Caco-2 (cell line): ENCODE measurements around the gene FOLR3. TPM values are rescaled to one million over a fixed set of nuclear protein-coding genes. Genes with fewer than 3 reads are reported as not detected.

Experiments used
- BruUV-seq: library from RNA; stranded (reverse); fragments of 400-500 nt; replicated peaks from 2 replicates; lab custom pipeline; 2021; lab: Mats Ljungman, UMichigan
- CTCF ChIA-PET: fragments of 300-600 bp; sonication (Branson Sonifier 250); formaldehyde crosslinking; loops from one replicate; lab custom pipeline; 2022; ENCODE audit warnings: antibody characterized with exemption; lab: Charles Lee
- POLR2A ChIA-PET: fragments of 300-600 bp; sonication (Branson Sonifier 250); formaldehyde crosslinking; loops from one replicate; lab custom pipeline; 2022; ENCODE audit warnings: antibody characterized with exemption; lab: Charles Lee
- DNase-seq, 2 experiments: peaks; one replicate each; pipeline versions ENCODE4 v3.0.0 to v3.0.0-alpha.2; 2020 to 2022
- H3K27me3 ChIP-seq: replicated peaks from 2 replicates; pipeline ENCODE4 v1.6.0; 2011; ENCODE audit warnings: low read length; ENCODE audit not compliant: control insufficient read depth, insufficient read depth
- H3K36me3 ChIP-seq: 2 replicates; pipeline ENCODE4 v1.5.1; 2011; ENCODE audit warnings: low read length; ENCODE audit not compliant: control insufficient read depth, insufficient read depth
- H3K4me1 ChIP-seq: fragments of 250-450 bp; sonication (Bioruptor Pico); 2 replicates; pipeline ENCODE4 v1.5.1; 2020; ENCODE audit warnings: mild to moderate bottlenecking
- H3K4me3 ChIP-seq: 2 replicates; pipeline ENCODE4 v1.5.1; 2011; ENCODE audit warnings: low read depth, mild to moderate bottlenecking, control low read depth, low read length
- H3K9me3 ChIP-seq: fragments of 250-450 bp; sonication (Bioruptor Pico); 2 replicates; pipeline ENCODE4 v1.5.1; 2020; ENCODE audit warnings: mild to moderate bottlenecking, moderate library complexity
- H3K27ac Mint-ChIP-seq: one replicate; pipeline ENCODE4 v1.8.0; 2022; ENCODE audit warnings: mixed read lengths; ENCODE audit not compliant: unreplicated experiment
- H3K27me3 Mint-ChIP-seq: one replicate; pipeline ENCODE4 v1.8.0; 2022; ENCODE audit warnings: mixed read lengths; ENCODE audit not compliant: insufficient read depth, unreplicated experiment
- H3K36me3 Mint-ChIP-seq: one replicate; pipeline ENCODE4 v1.8.0; 2022; ENCODE audit warnings: mild to moderate bottlenecking, mixed read lengths; ENCODE audit not compliant: insufficient read depth, unreplicated experiment
- H3K4me1 Mint-ChIP-seq: one replicate; pipeline ENCODE4 v1.8.0; 2022; ENCODE audit warnings: low read depth, mixed read lengths; ENCODE audit not compliant: unreplicated experiment
- H3K4me3 Mint-ChIP-seq: one replicate; pipeline ENCODE4 v1.8.0; 2022; ENCODE audit warnings: mild to moderate bottlenecking, moderate library complexity, mixed read lengths; ENCODE audit not compliant: unreplicated experiment
- H3K9me3 Mint-ChIP-seq: one replicate; pipeline ENCODE4 v1.8.0; 2022; ENCODE audit warnings: mixed read lengths; ENCODE audit not compliant: unreplicated experiment
- CTCF ChIP-seq, 2 experiments: fragments of 200-600 bp in 1 of 2; IDR thresholded peaks; 1 replicate in 1 of 2; 2 replicates in 1 of 2; pipeline versions ENCODE4 v1.5.1 to v1.8.0; 2011 to 2022; ENCODE audit warnings: antibody characterized with exemption in 1 of 2, control low read depth in 1 of 2, inconsistent platforms in 1 of 2, low read depth in 1 of 2, low read length in 1 of 2, mild to moderate bottlenecking in 1 of 2, moderate library complexity in 1 of 2; ENCODE audit not compliant: insufficient read depth in 1 of 2, severe bottlenecking in 1 of 2, unreplicated experiment in 1 of 2
- intact Hi-C: fragments of 100-400 bp; cut with micrococcal nuclease; formaldehyde crosslinking; loops from one replicate; pipeline ENCODE4 v1.10.0; 2022; ENCODE audit not compliant: unreplicated experiment
- total RNA-seq: library from RNA; stranded (reverse); gene quantifications from 2 replicates; pipeline ENCODE4 v1.2.3, GENCODE V29; 2022

FOLR3 gene
- total RNA-seq, 1 experiment from 2014 or later = not detected

GRCh38 chr11:72129381-72129780 is 6.1 kb upstream of the FOLR3 start:
- ChIA-PET CTCF (interaction anchor here (1.1 kb wide), 1 partner anchor 9 kb away, joined by 3 read pairs; no protein-coding TSS in a partner anchor), POLR2A (no interaction called here)
- Histone ChIP-seq H3K9me3 (peaks cover 21% of the 10 kb centered on the region), H3K36me3 (no peaks in the 10 kb centered on the region), H3K4me3 (no peak overlapping the region), H3K27me3 (no peaks in the 10 kb centered on the region), H3K4me1 (no peaks in the 10 kb centered on the region)
- TF ChIP-seq CTCF (IDR thresholded peaks at IDR 0.05; ENCODE audit: insufficient read depth in 1 of 2, low read depth in 1 of 2, low read length in 1 of 2, severe bottlenecking in 1 of 2, unreplicated experiment in 1 of 2) = no peak
- BruUV-seq = no TSS peak
- Mint-ChIP-seq H3K27ac (no peak overlapping the region), H3K36me3 (no peaks in the 10 kb centered on the region), H3K9me3 (peaks cover 21% of the 10 kb centered on the region), H3K4me1 (no peaks in the 10 kb centered on the region), H3K27me3 (peaks cover 3% of the 10 kb centered on the region), H3K4me3 (no peak overlapping the region)
- DNase-seq = no peak
- intact Hi-C loops = no loop called here

- Mint-ChIP-seq H3K27me3 (peaks cover 3% of the 10 kb centered on the region), H3K27ac (no peak overlapping the region), H3K9me3 (peaks cover 17% of the 10 kb centered on the region), H3K36me3 (no peaks in the 10 kb centered on the region), H3K4me3 (no peak overlapping the region), H3K4me1 (no peaks in the 10 kb centered on the region)
- Histone ChIP-seq H3K4me3 (no peak overlapping the region), H3K4me1 (no peaks in the 10 kb centered on the region), H3K9me3 (peaks cover 15% of the 10 kb centered on the region), H3K36me3 (no peaks in the 10 kb centered on the region), H3K27me3 (no peaks in the 10 kb centered on the region)
- DNase-seq = no peak
- ChIA-PET CTCF (interaction anchor here (0.9 kb wide), 1 partner anchor 10 kb away, joined by 3 read pairs; no protein-coding TSS in a partner anchor), POLR2A (no interaction called here)
- intact Hi-C loops = no loop called here
- no peak for TF ChIP-seq CTCF (IDR thresholded peaks at IDR 0.05; ENCODE audit: insufficient read depth in 1 of 2, low read depth in 1 of 2, low read length in 1 of 2, severe bottlenecking in 1 of 2, unreplicated experiment in 1 of 2)
- no TSS peak for BruUV-seq
Observed at GRCh38 chr11:72132646-72133045, 2.9 kb upstream of the FOLR3 start.

GRCh38 chr11:72135891-72136683 is 562 bp downstream of the FOLR3 start:
- POLR2A ChIA-PET = no interaction called here
- H3K4me1 Mint-ChIP-seq = peaks cover 5% of the 10 kb centered on the region
- Histone ChIP-seq H3K4me1 (peaks cover 3% of the 10 kb centered on the region; the same call in 1 of the 2 replicates), H3K36me3 (no peaks in the 10 kb centered on the region), H3K27me3 (no peaks in the 10 kb centered on the region), H3K9me3 (no peaks in the 10 kb centered on the region), H3K4me3 (no peak overlapping the region)
- peaks cover 3% of the 10 kb centered on the region for H3K27me3 Mint-ChIP-seq
- no peaks in the 10 kb centered on the region for H3K36me3 Mint-ChIP-seq
- intact Hi-C loops = no loop called here
- TF ChIP-seq CTCF (IDR thresholded peaks at IDR 0.05; ENCODE audit: insufficient read depth in 1 of 2, low read depth in 1 of 2, low read length in 1 of 2, severe bottlenecking in 1 of 2, unreplicated experiment in 1 of 2) = no peak
- no peak for DNase-seq
- no peak overlapping the region for H3K4me3 Mint-ChIP-seq
- H3K9me3 Mint-ChIP-seq = peaks cover 9% of the 10 kb centered on the region
- no peak overlapping the region for H3K27ac Mint-ChIP-seq
- CTCF ChIA-PET = interaction anchor here (1.4 to 1.6 kb wide), 2 partner anchors 46 to 295 kb away, joined by 4 read pairs; no protein-coding TSS in a partner anchor
- no TSS peak for BruUV-seq
